ENCODE results near the gene GOLGA6D. TPM values are rescaled to one million over a fixed set of nuclear protein-coding genes. Genes with fewer than 3 reads are reported as not detected.

The GOLGA6D gene
- total and polyA plus RNA-seq, 2 donors (not counting 3 experiments of a cell fraction or from before 2014, with no cell fraction given) = not detected

DNA sequence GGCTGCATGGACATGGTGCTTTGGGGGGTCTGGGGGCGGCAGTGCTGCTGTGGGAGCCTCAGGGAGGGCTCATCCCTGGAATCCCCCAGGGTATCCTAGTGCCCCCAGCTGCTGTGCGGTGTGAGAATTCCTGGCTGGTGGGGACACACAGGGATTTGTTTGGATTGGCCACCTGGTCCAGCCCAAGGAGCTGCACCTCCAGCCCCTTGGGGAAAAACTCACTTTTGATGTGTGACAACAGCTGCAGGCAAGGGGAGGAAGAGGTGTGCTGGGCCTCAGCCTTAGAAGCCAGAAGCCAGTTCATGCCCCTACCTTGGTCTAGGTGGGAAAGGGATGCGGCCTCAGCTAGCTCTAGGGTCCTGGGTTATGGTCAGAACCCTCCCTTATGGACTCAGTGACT is 44.9 kb downstream of the GOLGA6D start:
- Histone ChIP-seq H3K9me3 (replicated peaks; ENCODE audit: control insufficient read depth, insufficient read depth, low read length) (no peaks in the 10 kb centered on the region), H3K9me1 (replicated peaks; ENCODE audit: control insufficient read depth, extremely low read depth, insufficient read depth, low read length) (no peaks in the 10 kb centered on the region), H3K4me1 (ENCODE audit: control insufficient read depth, extremely low read depth, insufficient read depth, low read length) (no peaks in the 10 kb centered on the region), H3K27me3 (ENCODE audit: control insufficient read depth in 2 of 2, insufficient read depth in 2 of 2, low read length in 2 of 2) (no peaks in the 10 kb centered on the region), H4K20me1 (replicated peaks; ENCODE audit: control insufficient read depth, extremely low read depth, insufficient read depth, low read length) (no peaks in the 10 kb centered on the region), H3K27ac (ENCODE audit: insufficient read depth, low read depth, low read length) (no peak overlapping the region), H2AFZ (ENCODE audit: low read depth, low read length) (no peak overlapping the region), H3K4me2 (ENCODE audit: insufficient read depth, low read length) (no peak overlapping the region), H3K36me3 (ENCODE audit: control insufficient read depth in 2 of 2, extremely low read depth in 1 of 2, insufficient read depth in 2 of 2, low read length in 2 of 2) (no peaks in the 10 kb centered on the region), H3K79me2 (ENCODE audit: control insufficient read depth, insufficient read depth, low read length) (no peaks in the 10 kb centered on the region), H3K9ac (replicated peaks; ENCODE audit: extremely low read depth, insufficient read depth, low read length) (no peak overlapping the region), H3K4me3 (replicated peaks in 1 of 3; ENCODE audit: insufficient read depth in 1 of 3, low read depth in 1 of 3, low read length in 3 of 3) (no peak overlapping the region)
- no peak for DNase-seq (ENCODE audit: low read depth, low spot score)
- dilution Hi-C loops (cut with MboI; ENCODE audit: extremely low pct_ligation_motif_present, low sequenced_read_pairs) (no loop called here), intact Hi-C loops (cut with micrococcal nuclease) (no loop called here)
- FAIRE-seq = no peak
- POLR2A ChIA-PET = no interaction called here
- TF ChIP-seq, protein P1, sequence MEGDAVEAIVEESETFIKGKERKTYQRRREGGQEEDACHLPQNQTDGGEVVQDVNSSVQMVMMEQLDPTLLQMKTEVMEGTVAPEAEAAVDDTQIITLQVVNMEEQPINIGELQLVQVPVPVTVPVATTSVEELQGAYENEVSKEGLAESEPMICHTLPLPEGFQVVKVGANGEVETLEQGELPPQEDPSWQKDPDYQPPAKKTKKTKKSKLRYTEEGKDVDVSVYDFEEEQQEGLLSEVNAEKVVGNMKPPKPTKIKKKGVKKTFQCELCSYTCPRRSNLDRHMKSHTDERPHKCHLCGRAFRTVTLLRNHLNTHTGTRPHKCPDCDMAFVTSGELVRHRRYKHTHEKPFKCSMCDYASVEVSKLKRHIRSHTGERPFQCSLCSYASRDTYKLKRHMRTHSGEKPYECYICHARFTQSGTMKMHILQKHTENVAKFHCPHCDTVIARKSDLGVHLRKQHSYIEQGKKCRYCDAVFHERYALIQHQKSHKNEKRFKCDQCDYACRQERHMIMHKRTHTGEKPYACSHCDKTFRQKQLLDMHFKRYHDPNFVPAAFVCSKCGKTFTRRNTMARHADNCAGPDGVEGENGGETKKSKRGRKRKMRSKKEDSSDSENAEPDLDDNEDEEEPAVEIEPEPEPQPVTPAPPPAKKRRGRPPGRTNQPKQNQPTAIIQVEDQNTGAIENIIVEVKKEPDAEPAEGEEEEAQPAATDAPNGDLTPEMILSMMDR (IDR thresholded peaks at IDR 0.05; ENCODE audit: extremely low read depth in 1 of 2, insufficient read depth in 1 of 2, low read depth in 1 of 2, low read length in 2 of 2) = no peak
- TF ChIP-seq POLR2AphosphoS5 (IDR thresholded peaks at IDR 0.05; ENCODE audit: insufficient read depth, low read depth, low read length) (no peak), GATA2 (IDR thresholded peaks at IDR 0.05; ENCODE audit: insufficient read depth, insufficient read length, low read depth, low read length) (no peak), JUN (IDR thresholded peaks at IDR 0.05; ENCODE audit: borderline replicate concordance, insufficient read depth, insufficient read length, low read depth) (no peak), EZH2 (IDR thresholded peaks at IDR 0.05; ENCODE audit: borderline replicate concordance, low read depth, low read length, severe bottlenecking) (no peak), POLR2A (IDR thresholded peaks at IDR 0.05; ENCODE audit: low read depth, low read length) (no peak), MYC (IDR thresholded peaks at IDR 0.05; ENCODE audit: low read depth, low read length) (no peak), FOS (IDR thresholded peaks at IDR 0.05; ENCODE audit: borderline replicate concordance, insufficient read depth, low read length) (no peak)
- TF ChIP-seq, protein P2, sequence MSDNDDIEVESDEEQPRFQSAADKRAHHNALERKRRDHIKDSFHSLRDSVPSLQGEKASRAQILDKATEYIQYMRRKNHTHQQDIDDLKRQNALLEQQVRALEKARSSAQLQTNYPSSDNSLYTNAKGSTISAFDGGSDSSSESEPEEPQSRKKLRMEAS (IDR thresholded peaks at IDR 0.05; ENCODE audit: insufficient read depth, insufficient read length) = no peak
- no TSS peak for BruUV-seq (replicated peaks)
- CTCF ChIA-PET = no interaction called here

Measured in endothelial cell of umbilical vein (primary cell).